CD4-positive, alpha-beta T cell treated with Interleukin-12 subunit alpha and Interleukin-12 subunit beta, for 1 hour (primary cell): Measurements from ENCODE around the gene ESD.
"Not testable (repeated sequence)": the region's sequence is repeated elsewhere in the genome, so short reads cannot be mapped to it uniquely, and the experiment has no call there.

Experiments
- DNase-seq: peaks from one replicate; pipeline ENCODE4 v3.0.0-alpha.2; 2020

The ESD gene

GRCh38 chr13:46783504-46783903, 13.5 kb downstream of the ESD start:
- DNase-seq = no peak

DNA sequence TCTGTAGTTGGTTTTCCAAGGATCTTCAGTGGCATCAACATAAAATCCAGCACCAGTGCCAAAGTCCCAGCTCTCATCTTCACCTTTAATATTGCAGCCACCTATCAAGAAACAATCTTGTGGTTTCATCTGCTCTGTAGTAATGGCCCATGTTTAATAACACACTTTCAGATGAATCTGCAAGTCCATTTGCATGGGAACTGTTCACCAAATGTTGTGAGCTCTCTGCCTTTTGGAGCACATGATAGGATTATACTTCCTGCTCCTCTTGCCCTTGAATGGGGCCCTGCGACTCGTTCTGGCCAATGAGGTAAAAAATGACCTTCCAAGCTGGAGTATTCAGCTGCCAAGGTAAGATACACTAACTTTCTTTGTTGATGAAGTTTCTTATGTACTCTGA, 14.3 kb downstream of the ESD start:
- no peak for DNase-seq

GRCh38 chr13:46782066-46782465, 14.9 kb downstream of the ESD start:
- DNase-seq = no peak

GRCh38 chr13:46778890-46779289, 18.1 kb downstream of the ESD start:
- no peak for DNase-seq

- DNase-seq = no peak
Observed at GRCh38 chr13:46778095-46778494, 18.9 kb downstream of the ESD start.

DNA sequence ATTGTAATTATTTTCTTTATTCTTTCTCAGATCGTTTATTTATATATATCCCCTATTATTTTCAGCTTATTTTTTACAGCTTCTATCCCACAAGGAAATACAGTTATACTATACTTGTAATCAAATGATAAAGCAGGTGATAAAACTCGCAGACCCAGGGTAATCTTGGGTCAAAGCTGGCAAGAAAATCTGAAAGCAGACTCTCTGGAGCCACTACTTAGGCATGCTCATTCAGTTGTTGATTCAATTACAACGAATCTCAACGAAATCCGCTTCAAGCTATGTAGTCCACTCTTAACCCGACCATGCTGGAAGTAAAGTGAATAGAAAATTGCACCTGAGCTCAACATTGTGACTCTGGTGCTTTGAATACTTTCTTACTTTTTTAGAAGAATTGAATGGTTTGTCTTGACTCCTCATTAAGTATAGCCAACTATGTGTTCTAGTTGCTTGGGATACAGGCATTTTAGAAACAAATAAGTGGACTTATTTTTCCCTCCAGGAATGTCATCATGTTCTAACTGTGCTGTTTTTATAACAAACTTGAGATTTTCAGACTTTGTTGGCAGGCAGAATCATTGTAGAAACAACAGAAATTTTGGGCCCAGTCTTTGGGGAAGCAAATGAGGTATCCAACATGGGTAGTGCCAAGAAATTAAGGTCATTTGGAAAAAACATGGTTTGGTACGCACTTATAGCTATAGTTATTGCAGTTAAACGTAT, 21.4 kb downstream of the ESD start:
- no peak for DNase-seq

DNA sequence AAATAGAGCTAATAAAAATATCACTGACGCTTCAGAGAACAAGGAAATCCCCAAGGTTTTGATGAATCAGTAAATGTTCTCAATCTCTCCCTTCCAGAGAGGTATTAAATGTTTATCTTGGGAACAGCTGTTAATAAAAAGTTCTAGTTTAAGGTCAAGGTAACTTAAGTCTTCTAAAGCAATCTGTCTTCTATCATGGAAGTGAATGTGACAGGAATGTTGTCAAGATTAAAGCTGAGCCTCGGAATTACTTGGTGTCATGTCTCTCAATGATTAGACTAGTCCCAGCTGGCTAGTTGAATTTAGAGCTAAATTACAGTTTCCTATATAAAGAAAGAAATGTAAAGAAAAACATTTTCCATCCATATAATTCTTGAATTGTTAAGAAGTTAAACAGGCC, 23.4 kb downstream of the ESD start:
- no peak for DNase-seq

- no peak for DNase-seq
Observed at GRCh38 chr13:46771693-46772092, 25.3 kb downstream of the ESD start.

GRCh38 chr13:46769925-46770324, 27.0 kb downstream of the ESD start:
- DNase-seq = not testable (repeated sequence)

GRCh38 chr13:46761866-46762265, 35.1 kb downstream of the ESD start:
- DNase-seq = no peak

GRCh38 chr13:46761174-46761573, 35.8 kb downstream of the ESD start:
- DNase-seq = no peak

- DNase-seq = no peak
Observed at GRCh38 chr13:46759846-46760245, 37.1 kb downstream of the ESD start.

DNA sequence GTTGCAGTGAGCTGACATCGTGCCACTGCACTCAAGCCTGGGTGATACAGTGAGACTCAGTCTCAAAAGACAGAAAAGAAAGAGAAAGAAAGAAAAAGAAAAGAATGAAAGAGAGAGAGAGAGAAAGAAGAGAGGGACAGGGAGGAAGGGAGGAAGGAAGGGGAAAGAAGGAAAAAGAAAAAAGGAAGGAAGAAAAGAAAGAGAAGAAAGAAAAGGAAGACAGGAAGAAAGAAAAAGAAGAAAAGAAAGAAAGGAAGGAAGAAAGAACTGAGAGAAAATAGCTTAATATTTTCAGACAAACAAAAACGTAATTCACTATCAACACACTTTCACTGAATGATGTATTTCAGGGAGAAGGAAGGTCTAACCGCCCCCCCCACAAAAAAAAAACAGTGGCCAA, 39.3 kb downstream of the ESD start:
- DNase-seq = no peak

GRCh38 chr13:46756977-46757376, 40.0 kb downstream of the ESD start:
- DNase-seq = no peak

DNA sequence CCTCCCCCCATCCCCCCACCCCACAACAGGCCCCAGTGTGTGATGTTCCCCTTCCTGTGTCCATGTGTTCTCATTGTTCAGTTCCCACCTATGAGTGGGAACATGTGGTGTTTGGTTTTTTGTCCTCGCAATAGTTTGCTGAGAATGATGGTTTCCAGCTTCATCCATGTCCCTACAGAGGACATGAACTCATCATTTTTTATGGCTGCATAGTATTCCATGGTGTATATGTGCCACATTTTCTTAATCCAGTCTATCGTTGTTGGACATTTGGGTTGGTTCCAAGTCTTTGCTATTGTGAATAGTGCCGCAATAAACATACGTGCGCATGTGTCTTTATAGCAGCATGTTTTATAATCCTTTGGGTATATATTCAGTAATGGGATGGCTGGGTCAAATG, 41.5 kb downstream of the ESD start:
- DNase-seq = not testable (repeated sequence)

- DNase-seq = no peak
Observed at GRCh38 chr13:46754812-46755211, 42.1 kb downstream of the ESD start.

DNA sequence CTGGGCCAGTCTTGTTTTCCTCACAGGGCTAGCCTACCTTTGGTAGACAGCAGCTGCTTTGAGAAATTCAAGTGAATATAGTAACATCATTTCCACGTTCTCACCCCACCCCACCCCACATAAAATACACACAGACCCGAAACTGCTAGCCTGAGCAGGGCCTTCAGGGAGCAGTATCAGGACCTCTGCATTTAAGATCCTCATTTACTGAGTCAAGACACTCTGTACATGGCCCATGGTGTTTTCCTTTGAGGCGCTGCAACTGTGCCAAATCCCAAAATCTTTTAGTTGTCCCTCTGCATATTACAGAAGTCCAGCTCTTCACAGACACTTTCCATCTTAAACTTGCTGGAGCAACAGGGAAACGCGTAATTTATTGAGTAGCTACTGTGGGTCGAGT, 43.0 kb downstream of the ESD start:
- DNase-seq = no peak

- DNase-seq = no peak
Observed at GRCh38 chr13:46753137-46753536, 43.8 kb downstream of the ESD start.

- DNase-seq = peak; percentile 68
Observed at GRCh38 chr13:46751811-46752635, 44.9 kb downstream of the ESD start.

DNA sequence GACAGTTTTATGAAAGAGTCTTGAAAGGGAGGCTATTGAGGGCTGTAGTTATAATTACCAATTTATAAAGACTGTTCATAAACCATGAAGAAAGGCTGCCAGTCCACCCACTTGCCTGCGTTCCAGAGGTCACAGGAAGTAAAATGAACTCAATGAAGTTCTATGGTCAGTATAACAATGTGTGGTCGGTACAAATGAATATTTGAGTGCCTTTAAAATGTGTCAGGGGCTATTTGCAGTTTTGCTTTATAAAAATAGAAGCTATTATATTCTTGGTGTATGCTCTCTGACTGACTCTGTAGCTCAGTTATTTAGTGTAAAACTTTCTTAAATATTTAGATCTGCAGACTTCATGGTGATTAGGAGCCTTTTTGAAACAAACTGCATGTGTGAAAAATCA, 47.0 kb downstream of the ESD start:
- no peak for DNase-seq

DNA sequence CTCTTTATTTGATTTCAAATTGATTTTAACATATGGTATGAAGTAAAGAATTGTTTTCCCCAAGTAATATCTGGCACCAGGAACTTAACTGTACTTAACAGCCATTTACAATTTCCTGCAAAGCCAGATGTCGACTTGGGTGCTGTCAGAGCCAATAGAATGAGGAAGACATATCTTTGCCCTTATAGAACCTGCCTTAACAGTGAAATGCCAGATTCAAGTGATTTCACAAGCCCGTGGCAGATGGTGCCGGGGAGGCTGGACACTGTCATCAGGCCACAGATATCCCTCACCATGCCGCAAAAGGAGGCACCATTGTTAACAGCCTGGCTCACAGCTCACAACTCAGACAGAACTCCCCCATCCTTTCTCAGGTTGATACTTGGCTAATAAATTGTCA, 48.7 kb downstream of the ESD start:
- DNase-seq = no peak

GRCh38 chr13:46747031-46747820, 49.7 kb downstream of the ESD start:
- no peak for DNase-seq

- DNase-seq = no peak
Observed at GRCh38 chr13:46745706-46746105, 51.3 kb downstream of the ESD start.

GRCh38 chr13:46745062-46745461, 51.9 kb downstream of the ESD start:
- DNase-seq = no peak
